HG03064 (cell line): ENCODE data around the gene PTPRM.

Experiments
- ATAC-seq: cut with Tn5 transposase; IDR thresholded peaks from one replicate; pipeline ENCODE4 v1.9.1; 2021; ENCODE audit warnings: low read depth; ENCODE audit not compliant: unreplicated experiment

Gene PTPRM

GRCh38 chr18:7919565-7919964 lies 352.4 kb downstream of the PTPRM start:
- ATAC-seq, result no peak

- ATAC-seq, result no peak
Measured at GRCh38 chr18:7921938-7922587, 354.9 kb downstream of the PTPRM start.

GRCh38 chr18:7923105-7923504 lies 356.0 kb downstream of the PTPRM start:
- ATAC-seq, result no peak

- no peak for ATAC-seq
Measured at GRCh38 chr18:7924616-7925015, 357.5 kb downstream of the PTPRM start.

- ATAC-seq, result no peak
Measured at GRCh38 chr18:7926526-7926925, 359.4 kb downstream of the PTPRM start.

GRCh38 chr18:7927119-7927518 lies 360.0 kb downstream of the PTPRM start:
- no peak for ATAC-seq

- ATAC-seq, result no peak
Measured at GRCh38 chr18:7931763-7932162, 364.6 kb downstream of the PTPRM start.

- no peak for ATAC-seq
Measured at GRCh38 chr18:7937268-7937667, 370.2 kb downstream of the PTPRM start.

GRCh38 chr18:7939521-7939920 lies 372.4 kb downstream of the PTPRM start:
- no peak for ATAC-seq

GRCh38 chr18:7940379-7940778 lies 373.3 kb downstream of the PTPRM start:
- ATAC-seq, result no peak

GRCh38 chr18:7940971-7941370 lies 373.9 kb downstream of the PTPRM start:
- ATAC-seq, result no peak

- ATAC-seq, result no peak
Measured at GRCh38 chr18:7941533-7941932, 374.4 kb downstream of the PTPRM start.

- no peak for ATAC-seq
Measured at GRCh38 chr18:7945882-7946281, 378.8 kb downstream of the PTPRM start.

GRCh38 chr18:7946734-7947377 lies 379.7 kb downstream of the PTPRM start:
- ATAC-seq, result no peak

GRCh38 chr18:7950380-7951136 lies 383.4 kb downstream of the PTPRM start:
- ATAC-seq, result no peak

- no peak for ATAC-seq
Measured at GRCh38 chr18:7953095-7953958, 386.2 kb downstream of the PTPRM start.

GRCh38 chr18:7954238-7954637 lies 387.1 kb downstream of the PTPRM start:
- no peak for ATAC-seq

- no peak for ATAC-seq
Measured at GRCh38 chr18:7955175-7955574, 388.1 kb downstream of the PTPRM start.

- ATAC-seq, result no peak
Measured at GRCh38 chr18:7957297-7957696, 390.2 kb downstream of the PTPRM start.

- no peak for ATAC-seq
Measured at GRCh38 chr18:7958081-7958896, 391.2 kb downstream of the PTPRM start.
